UCSD-AML1 (cell line): ENCODE measurements around the gene SRBD1.

Experiments used
- DNase-seq: peaks from one replicate; lab custom pipeline; 2025; ENCODE audit not compliant: unreplicated experiment; lab: John Stamatoyannopoulos, UW

The SRBD1 gene

DNA sequence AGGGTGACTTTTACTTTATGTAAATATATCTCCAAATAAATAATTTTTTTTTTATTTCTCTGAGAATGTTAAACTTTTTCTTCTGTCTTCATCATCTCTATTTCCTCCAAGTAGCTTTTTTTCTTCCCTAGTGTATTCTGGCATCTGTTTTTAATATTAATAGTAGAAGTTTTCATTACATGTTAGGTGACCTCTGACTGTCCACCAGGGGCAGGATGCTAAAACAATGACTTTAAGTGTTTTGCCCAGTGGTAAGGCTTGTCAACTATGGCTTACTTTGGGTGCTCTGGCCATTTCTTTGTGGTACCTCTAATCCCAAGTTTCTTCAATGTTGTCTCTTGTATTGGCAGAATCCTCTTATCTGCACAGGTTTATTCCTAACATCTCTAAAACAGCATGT, 127.1 kb downstream of the SRBD1 start:
- no peak for DNase-seq

GRCh38 chr2:45477546-45477945, 133.5 kb downstream of the SRBD1 start:
- DNase-seq: no peak

- DNase-seq: no peak
These were observed 140.5 kb downstream of the SRBD1 start for GRCh38 chr2:45470531-45470930.

- no peak for DNase-seq
These were observed 141.6 kb downstream of the SRBD1 start for GRCh38 chr2:45469314-45470099.

DNA sequence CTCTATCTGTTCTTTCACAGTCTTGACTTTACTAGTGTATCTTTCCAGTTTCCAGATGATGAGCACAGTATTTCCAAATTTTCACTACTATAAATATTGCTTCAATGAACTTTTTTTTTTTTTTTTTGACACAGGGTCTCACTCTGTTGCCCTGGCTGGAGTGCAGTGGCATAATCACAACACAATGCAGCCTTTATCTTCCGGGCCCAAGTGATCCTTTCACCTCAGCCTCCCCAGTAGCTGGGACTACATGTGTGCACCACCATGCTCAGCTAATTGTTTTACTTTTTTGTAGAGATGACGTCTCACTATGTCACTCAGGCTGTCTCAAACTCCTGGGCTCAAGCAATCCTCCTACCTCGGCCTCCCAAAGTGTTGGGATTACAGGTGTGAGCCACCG, 142.8 kb downstream of the SRBD1 start:
- DNase-seq: no peak

DNA sequence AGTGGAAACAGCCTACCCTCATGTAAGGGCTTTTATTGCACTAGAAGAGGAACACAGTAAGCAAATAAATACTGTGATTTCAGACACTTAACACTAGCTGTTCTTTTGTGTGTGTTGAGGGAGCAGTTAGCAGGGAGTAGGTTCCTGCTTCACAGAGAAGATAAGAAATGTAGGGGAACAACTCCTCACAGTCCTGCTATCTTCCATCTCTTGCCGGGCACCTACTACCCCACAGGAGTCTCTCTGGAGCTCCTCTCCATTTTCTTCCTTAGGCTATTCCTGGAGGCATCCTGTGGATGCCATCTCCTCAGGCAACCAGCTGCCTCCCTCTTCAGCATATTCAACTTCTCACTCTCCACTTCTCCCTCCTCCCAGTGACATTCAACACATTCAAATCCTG, 145.0 kb downstream of the SRBD1 start:
- DNase-seq: no peak

- DNase-seq: no peak
These were observed 150.2 kb downstream of the SRBD1 start for GRCh38 chr2:45460825-45461224.

DNA sequence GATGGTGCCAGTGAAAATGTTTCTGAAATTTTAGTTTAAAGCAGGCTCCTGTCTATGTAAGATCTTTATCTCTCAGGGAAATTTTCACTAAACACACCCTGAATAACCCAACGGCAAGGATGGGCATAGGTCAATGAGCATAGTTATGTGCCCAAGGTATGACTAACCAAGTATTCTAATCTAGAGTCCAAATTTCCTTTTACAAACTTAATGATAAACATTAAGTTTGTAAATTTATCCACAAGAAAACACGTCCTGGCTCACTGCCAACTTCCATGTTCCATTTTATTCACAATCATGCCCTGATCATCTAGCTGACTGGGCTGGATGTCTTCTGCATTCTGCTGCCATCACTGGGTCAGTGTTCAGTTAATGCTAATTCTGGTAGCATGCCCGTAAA, 151.2 kb downstream of the SRBD1 start:
- DNase-seq: no peak

- DNase-seq: no peak
These were observed 152.0 kb downstream of the SRBD1 start for GRCh38 chr2:45458909-45459563.

GRCh38 chr2:45457211-45457945, 153.7 kb downstream of the SRBD1 start:
- DNase-seq: no peak

- DNase-seq: no peak
These were observed 158.2 kb downstream of the SRBD1 start for GRCh38 chr2:45452866-45453265.

DNA sequence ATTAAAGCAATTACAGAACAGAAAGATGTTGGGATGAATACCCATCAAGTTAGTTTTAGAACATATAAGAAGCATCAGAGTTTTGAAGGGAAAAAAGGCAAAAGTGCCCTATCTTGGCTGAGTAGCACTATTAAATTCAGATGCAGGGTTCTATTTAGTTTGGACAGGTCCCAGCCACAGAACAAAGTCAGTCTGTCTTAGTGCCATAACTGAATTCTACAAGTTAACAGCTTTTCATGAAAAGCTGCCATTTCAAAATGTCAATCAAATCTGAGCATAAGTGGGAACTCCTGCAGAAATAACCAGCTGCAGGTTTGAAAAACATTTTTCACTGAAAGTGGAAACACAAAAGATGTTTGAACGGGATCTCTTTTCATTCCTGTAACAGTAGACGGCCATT, 160.4 kb downstream of the SRBD1 start:
- no peak for DNase-seq

GRCh38 chr2:45448217-45448616, 162.8 kb downstream of the SRBD1 start:
- DNase-seq: no peak

- no peak for DNase-seq
These were observed 165.1 kb downstream of the SRBD1 start for GRCh38 chr2:45446016-45446415.

- no peak for DNase-seq
These were observed 166.0 kb downstream of the SRBD1 start for GRCh38 chr2:45445037-45445436.

DNA sequence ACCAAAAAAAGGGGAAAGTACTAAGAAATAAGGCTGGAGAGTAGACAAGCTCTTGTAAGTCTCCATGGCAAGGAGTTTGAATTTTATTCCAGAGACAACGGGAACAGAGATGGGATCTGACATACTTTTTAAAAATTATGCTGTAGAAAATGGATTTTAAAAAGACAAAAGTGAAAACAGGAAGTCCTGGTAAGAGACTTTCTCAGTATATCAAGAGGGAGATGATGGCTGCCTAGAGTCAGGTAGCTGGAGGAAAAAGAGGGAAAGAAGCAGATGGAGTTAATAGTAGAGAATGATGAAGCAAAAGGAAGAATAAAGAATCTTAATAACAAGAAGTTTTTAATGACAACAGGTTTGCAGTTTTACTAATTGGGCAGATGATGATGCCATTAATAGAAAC, 168.1 kb downstream of the SRBD1 start:
- no peak for DNase-seq

DNA sequence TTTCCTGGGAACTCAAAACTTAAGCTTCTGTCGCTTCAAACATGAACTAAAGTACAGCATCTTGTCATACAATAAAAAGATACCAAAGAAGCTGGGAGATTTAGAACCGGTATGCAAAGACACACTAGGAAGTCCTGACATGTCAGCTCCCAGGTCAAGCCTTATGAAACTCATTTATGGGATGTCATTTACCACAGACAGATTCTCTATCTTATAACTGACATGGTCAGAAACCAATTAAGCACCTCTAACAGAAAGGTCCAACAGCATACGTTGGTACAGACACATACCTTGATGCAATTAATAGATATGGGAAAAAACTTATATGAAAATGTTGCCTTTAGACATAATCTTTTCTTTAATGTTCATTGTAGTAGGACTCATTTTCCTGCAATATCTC, 169.0 kb downstream of the SRBD1 start:
- DNase-seq: no peak

DNA sequence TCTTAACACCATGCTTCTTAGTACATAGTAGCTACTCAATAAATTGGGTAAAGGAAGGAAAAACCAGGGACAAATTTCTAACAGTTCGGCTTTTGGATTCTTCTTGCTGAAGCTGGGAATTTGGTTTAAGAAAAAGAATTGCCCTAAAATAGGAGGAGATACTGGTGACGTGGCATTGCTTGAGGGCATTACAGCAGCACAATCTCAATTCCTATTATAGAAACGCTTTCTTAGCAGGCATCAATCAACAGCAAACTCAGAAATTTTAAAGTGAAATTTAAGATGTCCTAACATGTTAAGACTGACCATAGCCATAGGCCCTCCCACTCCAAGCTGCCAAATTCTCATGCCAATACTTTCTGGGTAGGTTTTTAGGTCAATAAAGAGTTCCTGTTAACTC, 169.5 kb downstream of the SRBD1 start:
- no peak for DNase-seq

DNA sequence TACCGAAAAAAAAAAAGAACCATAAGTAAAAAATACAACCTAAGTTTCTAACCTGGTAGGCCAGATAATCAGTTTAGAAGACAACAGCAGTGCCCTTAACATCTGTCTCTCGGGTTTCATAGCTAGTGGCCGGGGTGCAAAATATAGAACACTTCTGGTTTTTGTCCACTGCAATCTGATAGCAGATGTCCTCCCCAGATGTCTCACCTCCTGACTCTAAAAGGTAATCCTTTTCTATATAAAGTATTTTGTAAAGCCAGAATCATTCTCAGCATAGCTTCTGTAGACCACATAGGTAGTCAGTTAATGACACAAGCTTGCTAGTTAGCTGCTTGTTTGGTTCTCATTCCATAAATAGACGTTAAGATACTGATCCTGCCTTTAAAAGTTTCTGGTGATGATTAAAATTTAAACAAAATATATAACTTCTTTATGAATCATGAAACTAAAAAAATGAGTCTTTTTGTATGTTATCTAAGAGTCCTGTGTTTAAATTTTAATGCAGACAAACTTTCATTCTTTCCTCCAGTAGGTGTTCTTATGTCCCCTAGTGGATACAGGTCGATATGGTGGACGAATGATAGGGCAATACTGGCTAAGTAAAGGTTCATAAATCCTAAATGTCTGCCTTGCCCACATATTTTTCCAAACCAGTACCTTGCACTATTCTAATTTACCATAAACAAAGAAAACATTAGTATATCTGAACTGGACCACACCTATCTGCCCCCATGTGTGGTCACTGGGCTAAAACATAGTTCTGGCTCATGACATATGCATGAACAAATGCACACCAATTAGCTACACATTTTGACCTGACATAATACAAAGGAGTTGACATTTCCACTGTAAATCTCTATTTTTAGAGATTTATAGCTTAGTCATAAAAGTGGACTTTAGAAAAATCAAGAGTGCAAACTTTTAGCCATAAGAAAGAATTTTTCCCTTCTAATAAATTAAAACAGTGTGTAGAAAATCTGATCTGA, 171.0 kb downstream of the SRBD1 start:
- no peak for DNase-seq

DNA sequence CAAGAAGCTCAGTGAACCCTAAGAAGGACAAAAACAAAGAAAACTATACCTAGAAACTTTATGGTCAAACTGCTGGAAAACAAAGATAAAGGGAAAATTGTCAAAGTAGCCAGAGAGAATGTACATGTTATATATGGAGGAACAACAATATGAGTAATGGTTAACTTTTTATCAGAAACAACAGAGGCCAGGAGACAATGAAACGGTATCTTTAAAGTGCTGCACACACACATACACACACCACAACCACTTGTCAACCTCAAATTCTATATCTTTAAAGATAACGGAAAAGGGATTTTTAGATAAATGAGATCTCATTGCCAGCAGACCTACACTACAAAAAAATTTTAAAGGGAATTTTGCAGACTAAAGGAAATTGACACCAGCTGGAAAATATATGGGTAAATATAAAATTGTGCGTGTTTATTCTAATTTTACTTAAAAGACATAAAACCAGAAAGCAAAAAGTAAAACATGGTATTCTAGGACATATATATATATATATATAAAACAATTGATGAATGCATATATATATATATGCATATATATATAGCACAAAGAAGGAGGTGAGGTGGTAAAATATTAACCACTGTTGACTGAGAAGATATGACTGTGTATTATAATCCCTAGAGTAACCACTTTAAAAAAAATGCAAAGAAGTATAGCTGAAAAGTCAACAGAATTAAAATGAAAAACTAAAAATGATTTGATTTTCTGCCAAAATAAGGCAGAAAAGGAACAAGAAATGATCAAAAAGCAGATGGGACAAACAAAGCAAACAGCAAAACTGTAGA, 172.0 kb downstream of the SRBD1 start:
- DNase-seq: no peak
